ENCODE data around the gene C9orf78. TPM values are rescaled to one million over a fixed set of nuclear protein-coding genes. Genes with fewer than 3 reads are reported as not detected.

The C9orf78 gene
- total and polyA plus RNA-seq, 2 of the 8 experiments (the other 6 are each of a cell fraction or from before 2014, with no cell fraction given) = 17.4 to 40.6 TPM

GRCh38 chr9:129813661-129814060, 21.4 kb downstream of the C9orf78 start:
- no peak overlapping the region for H3K23ac ChIP-seq (ENCODE audit: insufficient read length)
- H2BK5ac ChIP-seq (ENCODE audit: low read depth, low read length) = no peak overlapping the region
- H3K14ac ChIP-seq (ENCODE audit: insufficient read length) = no peak overlapping the region
- no peaks in the 10 kb centered on the region for H3K79me2 ChIP-seq (ENCODE audit: control insufficient read depth in 1 of 2, insufficient read depth in 2 of 2, low read length in 2 of 2)
- H2BK15ac ChIP-seq (ENCODE audit: low read length) = no peak overlapping the region
- H4K5ac ChIP-seq (ENCODE audit: insufficient read length, low read depth, low read length) = no peak overlapping the region
- H2AFZ ChIP-seq (ENCODE audit: low read length) = no peak overlapping the region
- H3K9me3 ChIP-seq (ENCODE audit: insufficient read depth in 2 of 2, low read depth in 1 of 2, low read length in 1 of 2) = no peaks in the 10 kb centered on the region
- H2BK20ac ChIP-seq (ENCODE audit: low read length) = no peak overlapping the region
- H4K20me1 ChIP-seq (replicated peaks in 1 of 2; ENCODE audit: control insufficient read depth in 1 of 2, insufficient read depth in 2 of 2, low read length in 2 of 2) = peaks cover 3 to 19% of the 10 kb centered on the region in 2 experiments
- no peak overlapping the region for H2AK5ac ChIP-seq (ENCODE audit: low read depth, low read length)
- H3K4me1 ChIP-seq (replicated peaks in 1 of 4; ENCODE audit: control insufficient read depth in 3 of 4, insufficient read depth in 4 of 4, low read length in 3 of 4) = no peaks in the 10 kb centered on the region; a peak in 1 of 7 replicates
- no peak overlapping the region for H3K18ac ChIP-seq (ENCODE audit: extremely low read depth, low read length)
- no peak overlapping the region for H4K91ac ChIP-seq (replicated peaks; ENCODE audit: insufficient read length, low read length)
- no peaks in the 10 kb centered on the region; the same call in 1 of the 2 replicates for H3K79me1 ChIP-seq (ENCODE audit: low read depth, low read length)
- no peak overlapping the region for H3K9ac ChIP-seq (replicated peaks in 1 of 4; ENCODE audit: extremely low read depth in 1 of 4, low read depth in 3 of 4, low read length in 3 of 4)
- ChIA-PET CTCF (ENCODE audit: partially characterized antibody) (no interaction called here), POLR2A (ENCODE audit: partially characterized antibody) (interaction anchor here (1.0 to 3.7 kb wide), 2 partner anchors 9 to 10 kb away, joined by 3 to 20 read pairs; partner anchors contain the start of gene TOR1B)
- H3K4ac ChIP-seq (replicated peaks; ENCODE audit: insufficient read length, low read depth, low read length) = no peak overlapping the region
- DNase-seq (ENCODE audit: low read depth in 1 of 2, low spot score in 2 of 2) = no peak
- no peak overlapping the region for H4K8ac ChIP-seq (ENCODE audit: extremely low read depth, insufficient read depth, low read length)
- H3K27me3 ChIP-seq (replicated peaks in 1 of 4; ENCODE audit: control insufficient read depth in 3 of 4, extremely low read depth in 1 of 4, insufficient read depth in 3 of 4, low read length in 3 of 4) = no peaks in the 10 kb centered on the region
- FAIRE-seq = no peak
- peaks cover 10 to 50% (median 24%) of the 10 kb centered on the region in 4 experiments for H3K36me3 ChIP-seq (ENCODE audit: control insufficient read depth in 2 of 4, insufficient read depth in 4 of 4, low read length in 3 of 4)
- H3K4me3 ChIP-seq (ENCODE audit: extremely low read depth in 1 of 4, insufficient read depth in 2 of 4, low read depth in 3 of 4, low read length in 4 of 4) = no peak overlapping the region
- no peak overlapping the region for H3K4me2 ChIP-seq (ENCODE audit: insufficient read depth in 1 of 2, low read depth in 2 of 2, low read length in 2 of 2)
- no peak overlapping the region for H3K56ac ChIP-seq (replicated peaks; ENCODE audit: insufficient read length, low read depth, low read length)
- no peak overlapping the region for H3K27ac ChIP-seq (ENCODE audit: low read depth, low read length)
- no peak overlapping the region for H2BK120ac ChIP-seq (replicated peaks; ENCODE audit: low read depth, low read length)
- 96% methylated on average over 9 of the region's 9 CpGs; no CpG with 5 or more reads in 1 of the 2 experiments for WGBS, 2 experiments (ENCODE audit: extremely low coverage in 1 of 2, insufficient coverage in 1 of 2, insufficient read length in 1 of 2, insufficient replicate concordance in 2 of 2, low coverage in 1 of 2, low lambda C conversion rate in 2 of 2, missing lambda C conversion rate in 1 of 2)
- no peaks in the 10 kb centered on the region for H3K23me2 ChIP-seq (ENCODE audit: low read depth, low read length)
- no peak overlapping the region for H2BK12ac ChIP-seq (ENCODE audit: low read depth, low read length)
- TF ChIP-seq KDM4A (IDR thresholded peaks at IDR 0.05; ENCODE audit: low read depth, low read length, severe bottlenecking) = no peak
